IMR-90 (cell line): Measurements from ENCODE around the gene TMEM161A.

Experiments used
- CEBPB ChIP-seq: IDR thresholded peaks from 2 replicates; pipeline ENCODE4 v1.6.1; 2012; ENCODE audit warnings: low read depth, low read length, improper control_type of control experiment
- CHD1 ChIP-seq: IDR thresholded peaks from 2 replicates; pipeline ENCODE4 v1.6.1; 2012; ENCODE audit warnings: low read depth, low read length, improper control_type of control experiment
- ELK1 ChIP-seq: fragments of 150-350 bp; IDR thresholded peaks from 2 replicates; pipeline ENCODE4 v1.6.1; 2016; ENCODE audit warnings: low read depth, mild to moderate bottlenecking, low read length, moderate library complexity, borderline replicate concordance
- FOS ChIP-seq: fragments of 150-350 bp; IDR thresholded peaks from 2 replicates; pipeline ENCODE4 v1.6.1; 2016; ENCODE audit warnings: low read depth, low read length
- MAFK ChIP-seq: IDR thresholded peaks from 2 replicates; pipeline ENCODE4 v1.6.1; 2012; ENCODE audit warnings: low read depth, low read length, improper control_type of control experiment
- MAZ ChIP-seq: IDR thresholded peaks from 2 replicates; pipeline ENCODE4 v1.6.1; 2012; ENCODE audit warnings: low read depth, mild to moderate bottlenecking, low read length, improper control_type of control experiment, moderate library complexity, borderline replicate concordance
- MXI1 ChIP-seq: IDR thresholded peaks from 2 replicates; pipeline ENCODE4 v1.6.1; 2012; ENCODE audit warnings: low read depth, mild to moderate bottlenecking, low read length, moderate library complexity, borderline replicate concordance
- POLR2A ChIP-seq: IDR thresholded peaks from 2 replicates; pipeline ENCODE4 v1.6.1; 2012; ENCODE audit warnings: mild to moderate bottlenecking, low read depth, low read length
- RAD21 ChIP-seq: IDR thresholded peaks from 2 replicates; pipeline ENCODE4 v1.6.1; 2012; ENCODE audit warnings: low read length, improper control_type of control experiment
- RCOR1 ChIP-seq: IDR thresholded peaks from 2 replicates; pipeline ENCODE4 v1.6.1; 2012; ENCODE audit warnings: mild to moderate bottlenecking, low read length, improper control_type of control experiment; ENCODE audit not compliant: insufficient replicate concordance
- RFX5 ChIP-seq: IDR thresholded peaks from 2 replicates; pipeline ENCODE4 v1.8.0; 2012; ENCODE audit warnings: low read depth, mild to moderate bottlenecking, low read length, moderate library complexity
- SMC3 ChIP-seq: fragments of 150-350 bp; IDR thresholded peaks from 2 replicates; pipeline ENCODE4 v1.6.1; 2016; ENCODE audit warnings: low read depth, mild to moderate bottlenecking, antibody characterized with exemption, low read length, moderate library complexity
- USF2 ChIP-seq: fragments of 150-350 bp; IDR thresholded peaks from 2 replicates; pipeline ENCODE4 v1.6.1; 2017; ENCODE audit warnings: mild to moderate bottlenecking, antibody characterized with exemption, low read length, low read depth
- TF ChIP-seq, protein P1 (sequence below): conservative IDR thresholded peaks from 2 replicates; pipeline ENCODE4 v1.5.1; 2012; ENCODE audit warnings: mild to moderate bottlenecking, low read depth, low read length, improper control_type of control experiment

- TF ChIP-seq CEBPB (no peak), POLR2A (no peak), SMC3 (no peak), ELK1 (no peak), RAD21 (no peak), MAFK (no peak), RCOR1 (no peak), MXI1 (no peak), USF2 (no peak), RFX5 (no peak), CHD1 (no peak), MAZ (no peak), FOS (no peak)
- TF ChIP-seq, protein P1, sequence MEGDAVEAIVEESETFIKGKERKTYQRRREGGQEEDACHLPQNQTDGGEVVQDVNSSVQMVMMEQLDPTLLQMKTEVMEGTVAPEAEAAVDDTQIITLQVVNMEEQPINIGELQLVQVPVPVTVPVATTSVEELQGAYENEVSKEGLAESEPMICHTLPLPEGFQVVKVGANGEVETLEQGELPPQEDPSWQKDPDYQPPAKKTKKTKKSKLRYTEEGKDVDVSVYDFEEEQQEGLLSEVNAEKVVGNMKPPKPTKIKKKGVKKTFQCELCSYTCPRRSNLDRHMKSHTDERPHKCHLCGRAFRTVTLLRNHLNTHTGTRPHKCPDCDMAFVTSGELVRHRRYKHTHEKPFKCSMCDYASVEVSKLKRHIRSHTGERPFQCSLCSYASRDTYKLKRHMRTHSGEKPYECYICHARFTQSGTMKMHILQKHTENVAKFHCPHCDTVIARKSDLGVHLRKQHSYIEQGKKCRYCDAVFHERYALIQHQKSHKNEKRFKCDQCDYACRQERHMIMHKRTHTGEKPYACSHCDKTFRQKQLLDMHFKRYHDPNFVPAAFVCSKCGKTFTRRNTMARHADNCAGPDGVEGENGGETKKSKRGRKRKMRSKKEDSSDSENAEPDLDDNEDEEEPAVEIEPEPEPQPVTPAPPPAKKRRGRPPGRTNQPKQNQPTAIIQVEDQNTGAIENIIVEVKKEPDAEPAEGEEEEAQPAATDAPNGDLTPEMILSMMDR, result no peak
Observed at GRCh38 chr19:19181488-19181998, 43.3 kb upstream of the TMEM161A start.
